HG02588 (cell line): ENCODE data around the gene RAD23A.
A peak's percentile ranks its signal among the peaks of the same experiment; 100 is the strongest.
"Not testable (repeated sequence)": the region's sequence is repeated elsewhere in the genome, so short reads cannot be mapped to it uniquely, and the experiment has no call there.

Source experiments
- ATAC-seq: cut with Tn5 transposase; IDR thresholded peaks from one replicate; pipeline ENCODE4 v1.9.1; 2021; ENCODE audit warnings: mild to moderate bottlenecking, moderate library complexity; ENCODE audit not compliant: unreplicated experiment

RAD23A gene

DNA sequence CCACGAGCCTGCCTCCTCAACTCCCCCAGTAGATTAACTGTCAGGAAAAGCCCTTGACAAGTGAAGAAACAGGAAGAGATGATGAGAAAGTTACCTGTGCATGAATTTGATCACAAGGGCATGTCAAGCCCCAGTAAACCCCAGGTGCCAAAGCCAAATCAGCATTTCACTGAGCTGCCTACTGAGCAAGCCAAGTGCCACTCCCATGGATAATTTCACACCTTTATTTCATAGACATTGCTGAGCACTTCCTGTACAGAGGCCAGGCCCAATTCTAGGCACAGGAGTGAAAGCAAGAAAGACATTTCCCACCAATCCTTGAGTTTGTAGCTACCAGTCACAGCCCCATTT lies 8.9 kb downstream of the RAD23A start:
- ATAC-seq = no peak

DNA sequence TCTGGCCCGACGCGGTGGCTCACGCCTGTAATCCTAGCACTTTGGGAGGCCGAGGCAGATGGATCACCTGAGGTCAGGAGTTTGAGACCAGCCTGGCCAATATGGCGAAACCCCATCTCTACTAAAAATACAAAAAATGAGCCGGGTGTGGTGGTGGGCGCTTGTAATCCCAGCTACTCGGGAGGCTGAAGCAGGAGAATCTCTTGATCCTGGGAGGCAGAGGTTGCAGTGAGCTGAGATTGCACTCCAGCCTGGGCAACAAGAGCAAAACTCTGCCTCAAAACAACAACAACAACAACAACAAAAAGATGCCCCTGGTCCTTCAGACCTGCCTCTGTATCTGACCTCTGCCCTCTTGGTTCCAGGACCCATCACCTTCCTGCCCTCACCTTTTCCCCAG lies 9.9 kb downstream of the RAD23A start:
- not testable (repeated sequence) for ATAC-seq

GRCh38 chr19:12955996-12956395 lies 10.3 kb downstream of the RAD23A start:
- no peak for ATAC-seq

DNA sequence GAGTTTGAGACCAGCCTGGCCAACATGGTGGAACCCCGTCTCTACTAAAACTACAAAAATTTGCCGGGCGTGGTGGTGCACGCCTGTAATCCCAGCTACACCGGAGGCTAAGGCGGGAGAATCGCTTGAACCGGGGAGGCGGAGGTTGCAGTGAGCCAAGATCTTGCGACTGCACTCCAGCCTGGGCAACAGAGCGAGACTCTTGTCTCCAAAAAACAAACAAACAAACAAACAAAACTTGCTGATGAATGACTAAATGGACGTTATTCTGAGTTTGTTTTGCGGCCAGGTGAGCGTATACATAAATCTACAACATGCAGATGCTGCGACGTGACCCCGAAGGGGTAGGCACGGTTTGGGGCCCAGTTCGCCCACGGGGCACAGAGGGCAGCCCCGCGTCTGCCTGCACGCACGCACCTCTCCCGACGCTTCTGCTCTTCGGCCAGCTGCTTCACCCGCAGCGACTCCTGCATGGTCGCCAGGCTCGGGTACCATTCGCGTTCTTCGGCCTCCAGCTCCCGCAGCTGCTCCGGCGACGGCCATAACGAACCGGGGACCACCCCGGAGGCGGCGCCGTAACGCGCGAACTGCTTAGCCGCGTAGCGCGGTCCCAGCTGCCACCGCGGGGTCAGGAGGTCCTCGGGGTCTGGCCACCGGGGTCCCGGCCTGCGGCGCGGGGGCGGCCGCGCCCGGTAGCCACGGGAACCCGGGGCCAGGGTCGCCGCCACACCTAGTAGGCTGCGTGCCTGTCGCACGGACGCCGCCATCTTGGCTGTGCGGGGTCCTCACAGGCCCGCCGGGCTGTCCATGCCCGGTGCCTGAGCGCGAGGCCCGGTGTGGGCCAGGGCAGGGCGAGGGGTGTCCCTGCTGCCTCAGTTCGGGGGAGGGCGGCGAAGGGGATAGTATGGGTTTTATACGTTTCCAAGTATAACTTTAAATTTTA lies 11.1 kb downstream of the RAD23A start, which contains the start of gene GADD45GIP1:
TSS of gene GADD45GIP1 (minus strand) at position 778 of the 943 bp plus-strand sequence. CDS start at position 767, 11 bp downstream.
- ATAC-seq = peak; percentile 69

DNA sequence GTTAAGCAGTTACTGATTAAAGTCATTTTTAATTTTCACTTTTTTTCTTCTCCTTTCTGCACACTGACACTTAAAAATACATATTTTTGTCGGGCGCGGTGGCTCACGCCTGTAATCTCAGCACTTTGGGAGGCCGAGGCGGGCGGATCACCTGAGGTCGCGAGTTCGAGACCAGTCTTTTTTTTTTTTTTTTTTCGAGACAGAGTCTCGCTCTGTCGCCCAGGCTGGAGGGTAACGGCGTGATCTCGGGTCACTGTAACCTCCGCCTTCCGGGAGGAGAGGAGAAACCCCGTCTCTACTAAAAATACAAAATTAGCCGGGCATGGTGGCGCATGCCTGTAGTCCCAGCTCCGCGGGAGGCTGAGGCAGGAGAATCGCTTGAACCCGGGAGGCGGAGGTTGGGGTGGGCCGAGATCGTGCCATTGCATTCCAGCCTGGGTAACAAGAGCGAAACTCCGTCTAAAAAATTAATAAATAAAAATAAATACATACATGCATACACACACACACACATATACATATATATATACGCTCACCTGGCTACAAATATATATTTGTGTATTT lies 11.8 kb downstream of the RAD23A start:
- peak; percentile 3 for ATAC-seq

GRCh38 chr19:12959481-12959880 lies 13.8 kb downstream of the RAD23A start:
- ATAC-seq = no peak

- peak; percentile 74 for ATAC-seq
Observed at GRCh38 chr19:12965017-12965811, 19.6 kb downstream of the RAD23A start.

DNA sequence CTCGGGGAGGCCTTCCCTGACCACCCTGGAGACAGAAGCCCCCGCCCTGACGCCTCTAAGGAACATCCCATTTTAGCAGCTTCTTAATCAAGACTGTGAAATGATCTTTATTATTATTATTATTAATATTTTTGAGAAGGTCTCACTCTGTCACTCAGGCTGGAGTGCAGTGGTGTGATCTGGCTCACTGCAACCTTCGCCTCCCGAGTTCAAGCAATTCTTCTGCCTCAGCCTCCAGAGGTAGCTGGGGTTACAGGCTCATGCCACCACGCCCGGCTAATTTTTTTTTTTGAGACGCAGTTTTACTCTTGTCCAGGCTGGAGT lies 20.1 kb downstream of the RAD23A start:
- ATAC-seq = no peak

DNA sequence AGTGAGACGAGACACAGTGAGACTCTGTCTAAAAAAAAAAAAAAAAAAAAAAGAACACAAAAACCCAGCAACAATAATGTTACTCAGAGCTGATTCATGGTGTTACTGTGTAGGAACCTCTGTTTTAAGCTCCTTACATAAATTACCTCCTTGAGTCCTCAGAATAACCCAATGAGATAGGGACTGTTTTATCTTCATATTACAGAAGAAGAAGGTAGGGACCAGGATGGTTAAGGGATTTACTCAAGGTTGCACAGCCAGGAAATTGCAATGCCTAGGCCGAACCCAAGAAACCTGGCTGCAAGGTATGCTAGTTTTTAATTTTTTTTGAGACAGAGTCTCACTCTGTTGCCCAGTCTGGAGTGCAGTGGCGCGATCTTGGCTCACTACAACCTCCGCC lies 22.2 kb downstream of the RAD23A start:
- no peak for ATAC-seq

- no peak for ATAC-seq
Observed at GRCh38 chr19:12969292-12969988, 23.8 kb downstream of the RAD23A start, which contains the start of gene DAND5. DAND5 (plus strand) TSS chr19:12969576; CDS start chr19:12969661, 85 bp downstream.

DNA sequence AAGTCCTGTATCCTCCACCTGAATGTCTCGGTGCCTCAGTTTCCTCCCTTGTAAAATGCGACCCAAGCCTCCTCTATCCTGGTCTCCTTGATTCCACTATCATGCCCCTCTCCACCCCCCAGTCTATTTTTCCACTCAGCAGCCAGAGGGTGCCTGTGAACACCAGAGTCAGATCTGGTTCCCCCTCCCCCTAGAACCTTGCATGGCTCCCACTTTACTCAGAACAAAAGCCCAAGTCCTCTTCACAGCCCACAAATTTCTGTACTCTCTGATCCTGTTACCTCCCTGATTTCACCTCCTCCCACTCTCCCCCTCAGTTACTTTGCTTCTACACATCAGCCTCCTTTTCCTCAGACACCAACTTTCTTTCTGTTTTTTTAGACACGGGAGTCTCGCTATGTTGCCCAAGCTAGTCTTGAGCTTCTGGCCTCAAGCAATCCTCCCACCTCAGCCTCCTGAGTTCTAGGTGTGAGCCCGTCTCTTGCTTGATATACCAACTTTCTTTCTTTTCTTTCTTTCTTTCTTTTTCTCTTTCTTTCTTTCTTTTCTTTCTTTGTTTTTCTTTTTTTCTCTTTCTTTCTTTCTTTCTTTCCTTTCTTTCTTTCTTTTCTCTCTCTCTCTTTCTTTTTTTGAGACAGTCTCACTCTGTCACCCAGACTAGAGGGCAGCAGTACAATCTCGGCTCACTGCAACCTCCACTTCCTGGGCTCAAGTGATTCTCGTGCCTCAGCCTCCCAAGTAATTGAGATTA lies 24.6 kb downstream of the RAD23A start:
- ATAC-seq = no peak

GRCh38 chr19:12973236-12973635 lies 27.6 kb downstream of the RAD23A start:
- no peak for ATAC-seq

DNA sequence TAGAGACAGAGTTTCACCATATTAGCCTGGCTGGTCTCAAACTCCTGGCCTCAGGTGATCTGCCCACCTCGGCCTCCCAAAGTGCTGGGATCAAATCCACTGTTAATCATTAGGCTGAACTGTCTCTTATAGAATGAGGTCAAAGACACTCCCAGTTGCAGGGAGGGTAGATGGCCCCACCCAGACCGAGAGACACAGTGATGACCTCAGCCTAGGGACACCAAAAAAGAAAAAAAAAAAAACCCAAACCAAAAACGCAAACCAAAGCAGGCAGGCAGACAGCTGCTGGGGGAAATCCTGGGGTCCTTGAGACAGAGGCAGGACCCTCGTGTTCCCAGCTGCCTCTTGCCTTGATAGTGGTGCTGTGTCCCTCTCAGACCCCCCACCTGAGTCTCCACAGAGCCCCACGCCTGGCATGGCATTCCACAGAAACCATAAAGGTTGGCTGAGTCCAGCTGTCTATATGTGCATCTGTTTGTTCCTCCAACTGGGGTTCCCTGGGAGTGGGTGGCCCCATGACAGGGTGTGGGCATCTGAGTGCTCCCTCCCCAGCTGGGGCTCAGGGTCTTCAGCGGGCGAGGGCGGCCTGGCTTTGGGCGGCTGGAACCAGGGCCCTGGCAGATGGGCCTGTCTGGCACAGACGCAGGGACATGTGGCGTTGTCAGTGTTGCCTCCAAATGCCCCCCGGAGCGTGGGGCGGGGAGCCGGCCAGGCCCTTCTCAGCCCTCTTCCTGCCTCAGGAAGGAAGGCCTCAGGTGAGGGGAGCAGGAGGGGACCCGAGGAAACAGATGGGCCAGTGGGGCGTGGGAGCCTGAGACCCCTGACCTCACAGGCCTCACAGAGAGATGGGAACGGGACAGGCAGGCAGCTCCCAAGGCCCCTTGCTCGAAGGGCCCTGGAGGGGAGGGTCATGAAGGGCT lies 28.9 kb downstream of the RAD23A start:
- no peak for ATAC-seq

DNA sequence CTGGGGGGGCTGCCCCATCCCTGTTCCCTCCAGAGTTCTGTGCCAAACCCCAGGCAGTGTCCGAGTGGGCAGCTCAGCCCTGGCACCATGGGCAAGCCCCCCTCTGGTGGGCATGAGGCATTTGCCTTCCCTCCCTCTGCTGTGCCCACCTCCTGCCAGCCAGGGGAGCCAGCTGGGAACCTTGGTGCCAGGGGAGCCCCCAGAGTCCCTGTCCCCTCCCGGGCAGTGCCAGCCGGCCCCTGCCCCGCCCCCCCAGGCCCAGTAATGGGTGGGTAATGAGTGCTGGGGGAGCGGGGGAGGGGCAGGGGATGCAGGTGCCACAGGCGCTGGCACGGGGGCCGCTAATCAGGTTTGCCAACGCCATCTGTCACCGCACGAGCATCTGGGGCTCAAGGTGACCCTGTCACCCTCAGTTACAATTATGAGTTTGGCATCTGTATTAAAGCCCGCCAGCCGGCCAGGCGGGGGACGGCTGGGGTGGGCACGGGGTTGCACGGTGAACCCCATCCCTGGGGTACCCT lies 29.6 kb downstream of the RAD23A start:
- ATAC-seq = no peak

DNA sequence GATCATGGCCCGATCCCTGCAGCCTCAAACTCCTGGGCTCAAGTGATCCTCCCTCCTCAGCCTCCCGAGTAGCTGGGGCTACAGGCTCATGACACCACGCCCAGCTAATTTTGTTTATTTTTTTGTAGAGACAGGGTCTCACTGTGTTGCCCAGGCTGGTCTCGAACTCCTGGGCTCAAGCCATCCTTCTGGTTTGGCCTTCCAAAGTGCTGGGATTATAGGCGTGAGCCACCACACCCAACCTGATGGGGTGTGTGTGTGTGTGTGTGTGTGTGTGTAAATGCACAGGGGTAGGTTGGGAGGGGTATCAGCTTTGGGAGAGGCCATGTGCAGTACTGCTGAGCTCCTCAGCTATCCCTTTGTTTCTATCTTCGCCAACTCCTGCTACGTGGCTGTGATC lies 30.4 kb downstream of the RAD23A start:
- not testable (repeated sequence) for ATAC-seq

DNA sequence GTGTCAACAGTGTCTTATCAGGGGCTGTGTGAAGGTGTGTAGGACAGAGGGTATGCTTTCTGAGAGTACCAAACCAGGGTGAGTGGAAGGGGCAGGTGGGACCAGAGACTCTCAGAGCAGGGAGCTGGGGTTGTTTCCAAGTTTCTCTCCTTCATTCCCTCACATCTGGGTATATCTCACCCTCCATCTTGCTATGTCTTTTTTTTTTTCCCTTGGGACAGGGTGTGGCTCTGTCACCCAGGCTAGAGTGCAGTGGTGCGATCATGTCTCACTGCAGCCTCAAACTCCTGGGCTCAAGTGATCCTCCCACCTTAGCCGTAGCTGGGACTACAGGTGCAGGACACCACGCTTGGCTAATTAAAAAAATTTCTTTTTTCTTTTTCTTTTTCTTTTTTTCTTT lies 34.3 kb downstream of the RAD23A start:
- ATAC-seq = no peak

DNA sequence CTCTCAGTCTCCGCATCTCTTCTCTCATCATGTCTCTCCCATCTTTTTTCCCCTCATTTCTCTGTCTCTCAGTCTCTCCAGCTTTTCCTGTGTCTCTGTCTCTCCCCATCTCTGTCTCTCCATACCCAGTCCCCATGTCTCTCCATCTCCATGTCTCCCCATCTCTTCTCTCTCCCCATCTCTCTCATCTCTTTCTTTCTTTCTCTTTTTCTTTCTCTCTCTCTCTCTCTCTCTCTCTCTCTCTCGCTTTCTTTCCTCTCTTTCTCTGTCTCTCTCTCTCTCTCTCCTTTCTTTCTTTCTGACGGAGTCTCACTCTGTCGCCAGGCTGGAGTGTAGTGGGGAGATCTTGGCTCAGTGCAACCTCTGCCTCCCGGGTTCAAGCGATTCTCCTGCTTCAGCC lies 37.0 kb downstream of the RAD23A start:
- ATAC-seq = no peak

- ATAC-seq = no peak
Observed at GRCh38 chr19:12983091-12983490, 37.4 kb downstream of the RAD23A start.

GRCh38 chr19:12983542-12984142 lies 38.0 kb downstream of the RAD23A start:
- no peak for ATAC-seq
